ENCODE measurements around the gene STUB1.

GRCh38 chr16:652454-653305 lies 27.5 kb upstream of the STUB1 start:
- TF ChIP-seq POLR2A (IDR thresholded peaks at IDR 0.05), result no peak
- no peak for TF ChIP-seq CTCF (IDR thresholded peaks at IDR 0.05)

Measured in right lobe of liver (tissue), 4 donors.